Renal pelvis (tissue), 4 donors: ENCODE measurements around the gene MRPL28. TPM values are rescaled to one million over a fixed set of nuclear protein-coding genes. Genes with fewer than 3 reads are reported as not detected.
A peak's percentile ranks its signal among the peaks of the same experiment; 100 is the strongest.
"Not testable (repeated sequence)": the region's sequence is repeated elsewhere in the genome, so short reads cannot be mapped to it uniquely, and the experiment has no call there.

Source experiments
- DNase-seq: peaks from one replicate; pipeline ENCODE4 v3.0.0-alpha.2; 2013
- polyA plus RNA-seq, 3 donors: library from polyadenylated mRNA; unstranded; fragments of 120-200 nt; gene quantifications; one replicate each; pipeline ENCODE4 v1.2.1, GENCODE V29; 2013; ENCODE audit not compliant: insufficient read length in 3 of 3

The MRPL28 gene
- polyA plus RNA-seq, 3 donors = 66.6 to 94.3 (median 88.1) TPM

DNA sequence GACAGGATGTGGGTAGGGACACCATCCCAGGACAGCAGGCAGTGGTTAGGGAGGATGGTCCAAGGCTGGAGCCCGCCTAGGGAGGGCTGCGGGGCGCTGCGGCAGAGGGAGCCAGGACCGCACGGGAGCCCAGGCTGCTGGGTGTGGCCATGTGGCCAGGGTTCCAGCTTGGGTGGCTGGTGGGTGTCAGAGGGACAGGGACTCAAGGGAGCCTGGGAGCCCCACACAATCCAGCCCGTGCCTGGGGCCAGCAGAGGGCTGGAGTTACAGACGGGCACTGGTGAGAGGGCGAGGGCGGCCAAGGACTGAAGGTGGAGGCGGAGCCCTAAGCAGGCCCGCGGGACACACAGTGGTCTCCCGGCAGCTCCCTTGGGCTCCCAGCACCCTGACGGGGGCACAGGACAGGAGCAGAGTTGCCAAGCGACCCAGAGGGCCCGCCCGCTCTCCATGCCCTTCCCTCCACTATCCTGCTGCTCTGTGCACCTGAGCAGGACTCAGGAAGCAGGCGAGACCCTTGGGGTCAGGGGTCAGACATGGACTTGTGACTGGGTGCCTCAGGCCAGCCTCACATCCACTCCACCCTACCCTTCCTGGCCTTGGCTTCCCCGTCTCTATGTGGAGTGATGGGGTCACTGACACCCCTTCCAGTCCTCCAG is 7.1 kb downstream of the MRPL28 start:
- DNase-seq = no peak

DNA sequence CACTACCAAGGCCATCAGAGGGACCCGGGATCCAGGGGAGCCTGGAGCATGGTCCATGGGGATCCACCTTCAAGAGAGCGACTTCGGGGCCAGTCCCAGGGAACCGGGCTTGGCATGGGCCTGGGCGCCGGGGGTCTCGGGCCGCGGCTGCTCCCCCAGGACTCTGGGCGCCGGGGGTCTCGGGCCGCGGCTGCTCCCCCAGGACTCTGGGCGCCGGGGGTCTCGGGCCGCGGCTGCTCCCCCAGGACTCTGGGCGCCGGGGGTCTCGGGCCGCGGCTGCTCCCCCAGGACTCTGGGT is 7.7 kb downstream of the MRPL28 start:
- DNase-seq = not testable (repeated sequence)

DNA sequence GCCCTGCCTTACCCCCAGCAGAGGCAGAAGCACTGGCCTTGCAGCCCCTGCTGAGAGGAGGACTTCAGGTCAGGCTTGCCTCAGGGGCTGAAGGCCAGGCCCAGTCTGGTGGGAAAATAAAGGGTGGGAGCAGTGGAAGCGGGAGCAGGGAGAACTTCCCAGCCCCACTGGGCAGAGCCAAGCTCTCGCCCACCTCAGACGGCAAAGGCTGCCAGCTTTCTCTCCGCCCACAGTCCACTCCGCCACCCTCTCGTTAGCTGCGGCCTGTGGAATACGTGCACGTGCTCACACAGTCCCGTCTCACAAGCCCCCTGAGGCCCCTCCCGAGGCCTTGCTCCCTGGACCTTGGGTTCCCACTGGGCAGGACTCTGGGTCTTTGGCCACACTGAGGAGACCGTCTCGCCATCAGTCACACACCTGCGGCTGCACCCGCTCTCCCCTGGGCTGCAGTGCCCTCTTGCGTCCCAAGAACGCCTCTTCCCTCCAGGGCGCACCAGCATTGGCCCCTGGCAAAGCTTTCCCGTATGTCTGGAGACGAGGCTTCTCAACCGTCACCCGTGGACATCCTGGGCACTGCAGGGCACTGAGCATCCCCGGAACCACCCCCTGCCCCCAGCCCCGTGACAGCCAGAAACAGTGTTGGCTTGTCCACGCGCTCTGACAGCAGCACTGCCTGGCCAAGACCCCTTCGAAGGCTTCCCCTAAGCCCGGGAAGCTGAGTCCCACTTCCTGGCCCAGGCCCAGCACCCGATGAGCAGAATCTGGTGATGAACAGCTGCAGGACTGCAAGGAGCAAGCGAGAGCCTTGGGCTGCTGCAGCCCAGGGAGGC is 8.3 kb downstream of the MRPL28 start:
- DNase-seq = no peak

DNA sequence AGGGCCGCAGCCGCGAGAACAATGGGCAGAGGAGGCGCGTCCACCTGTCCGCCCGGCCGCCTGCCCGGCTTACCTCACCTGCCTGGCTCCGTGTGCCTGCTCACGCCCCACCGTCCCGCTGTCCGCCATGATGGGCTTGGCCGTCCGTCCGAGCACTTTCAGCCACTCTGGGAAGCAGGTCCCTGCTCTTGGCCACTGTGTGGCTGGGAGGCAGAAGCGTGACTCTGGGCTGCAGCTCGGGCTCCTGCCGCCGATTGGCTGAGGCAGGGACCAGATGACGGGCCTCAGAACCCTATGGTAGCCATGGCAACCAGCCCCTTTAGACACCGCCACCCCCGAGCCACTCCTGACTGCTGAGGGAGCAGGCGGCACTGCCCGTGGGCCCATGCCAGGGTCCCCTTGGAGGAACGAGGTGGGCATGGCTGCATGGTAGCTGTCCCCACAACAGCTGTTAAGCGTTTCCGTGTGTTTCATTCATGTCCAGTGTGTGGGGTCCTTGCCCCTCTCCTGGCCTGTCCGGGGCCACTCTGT is 8.9 kb downstream of the MRPL28 start:
- DNase-seq = no peak

DNA sequence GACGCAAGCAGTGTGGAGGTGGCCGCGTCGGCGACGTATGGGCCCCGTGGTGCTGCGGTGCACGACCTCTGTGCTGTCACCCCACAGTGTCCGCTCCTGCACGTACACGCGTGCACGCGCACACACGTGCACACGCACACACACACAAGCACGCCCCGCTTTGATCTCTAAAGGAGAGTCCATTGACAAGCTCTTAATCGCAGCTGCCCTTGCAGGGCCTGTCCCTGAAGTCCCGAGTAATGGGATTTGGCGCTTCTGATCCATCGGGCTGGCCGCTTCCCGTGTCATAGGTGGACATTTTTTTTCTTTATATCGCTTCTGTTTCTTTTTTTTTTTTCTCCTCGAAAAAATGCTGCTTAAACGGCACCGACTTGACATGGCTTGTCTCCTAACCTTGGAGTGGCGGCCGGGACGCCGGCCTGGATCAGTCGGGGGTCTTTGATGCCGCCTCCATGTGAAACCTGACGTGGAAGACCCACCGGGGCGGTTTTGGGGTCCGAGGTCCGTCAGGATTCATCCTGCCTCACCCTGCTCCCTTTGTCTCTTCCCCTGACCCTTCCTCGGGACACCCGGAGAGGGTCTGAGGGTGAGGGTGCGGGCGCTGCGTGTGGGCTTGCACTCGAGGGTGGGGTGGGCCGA is 9.5 kb downstream of the MRPL28 start:
- DNase-seq = no peak

DNA sequence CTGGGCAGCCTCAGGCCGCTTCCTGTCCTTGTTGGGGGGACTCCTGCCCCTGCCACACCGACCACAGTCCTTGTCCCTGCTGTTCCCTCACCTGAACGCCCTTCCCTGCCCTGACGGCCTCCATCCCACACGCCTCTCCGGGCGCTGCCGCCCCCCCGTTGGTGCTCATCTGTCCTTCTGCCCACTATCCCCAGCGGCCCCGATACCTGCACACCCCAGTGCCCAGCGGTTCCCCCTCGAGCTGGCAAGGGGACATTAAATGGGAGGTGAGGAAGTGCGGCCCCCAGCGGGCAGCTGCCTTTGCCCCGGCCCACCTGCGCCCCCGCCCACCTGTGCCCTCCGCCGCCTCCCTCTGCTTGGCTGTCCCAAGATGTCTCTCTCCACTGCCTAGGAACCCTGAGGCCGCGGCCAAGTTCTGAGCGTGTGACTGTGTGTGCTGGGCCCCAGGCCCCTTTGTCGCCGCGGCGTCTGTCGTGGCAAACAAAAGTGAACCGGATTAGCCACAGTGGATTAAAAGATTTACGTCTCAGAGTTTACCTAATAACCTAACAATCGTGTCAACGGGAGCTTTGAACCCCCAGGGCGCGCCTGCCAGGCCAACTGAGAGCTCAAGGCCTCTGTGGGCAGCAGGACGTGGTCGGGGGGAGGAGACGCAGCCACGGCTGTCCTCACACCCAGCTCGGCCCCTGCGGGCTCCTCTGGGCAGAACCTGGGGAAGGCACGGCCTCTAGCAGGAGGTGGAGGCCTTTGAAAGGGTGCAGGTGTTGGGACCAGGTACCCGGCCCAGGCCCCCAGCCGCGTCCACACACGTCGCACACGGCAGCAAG is 10.3 kb downstream of the MRPL28 start:
- DNase-seq = no peak

DNA sequence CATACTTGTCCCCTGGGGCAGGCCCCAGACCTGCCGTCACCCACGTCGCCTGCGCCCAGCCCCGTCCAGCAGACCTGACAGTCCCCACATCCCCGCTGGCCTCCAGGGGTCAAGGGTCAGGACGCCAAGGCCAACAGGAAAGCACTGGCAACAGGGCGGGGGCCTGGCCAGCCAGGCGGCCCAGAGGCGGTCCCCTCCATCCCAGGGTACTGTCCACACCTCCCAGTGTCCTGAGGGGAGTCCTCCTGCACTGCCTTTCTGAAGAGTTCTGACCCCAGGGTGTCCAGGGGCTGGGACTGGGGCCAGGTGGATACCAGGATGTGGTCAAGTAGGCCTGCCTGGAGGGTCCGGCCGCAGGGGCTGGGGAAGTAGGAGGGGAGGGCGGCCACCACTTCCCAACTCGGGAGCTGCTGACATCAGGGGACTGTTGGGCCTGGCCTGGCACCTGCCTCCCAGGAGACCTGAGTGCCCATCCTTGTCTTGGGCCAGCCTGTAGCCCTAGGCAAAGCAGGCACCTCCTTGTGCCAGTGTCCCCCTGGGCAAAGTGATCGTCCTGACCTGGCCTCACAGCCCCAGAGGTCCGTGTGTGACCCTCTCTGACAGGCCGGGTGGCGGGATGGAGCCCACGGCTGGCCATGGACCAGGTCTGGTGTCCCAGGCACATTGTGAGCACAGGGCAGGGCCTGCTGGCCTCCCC is 11.1 kb downstream of the MRPL28 start:
- no peak for DNase-seq

DNA sequence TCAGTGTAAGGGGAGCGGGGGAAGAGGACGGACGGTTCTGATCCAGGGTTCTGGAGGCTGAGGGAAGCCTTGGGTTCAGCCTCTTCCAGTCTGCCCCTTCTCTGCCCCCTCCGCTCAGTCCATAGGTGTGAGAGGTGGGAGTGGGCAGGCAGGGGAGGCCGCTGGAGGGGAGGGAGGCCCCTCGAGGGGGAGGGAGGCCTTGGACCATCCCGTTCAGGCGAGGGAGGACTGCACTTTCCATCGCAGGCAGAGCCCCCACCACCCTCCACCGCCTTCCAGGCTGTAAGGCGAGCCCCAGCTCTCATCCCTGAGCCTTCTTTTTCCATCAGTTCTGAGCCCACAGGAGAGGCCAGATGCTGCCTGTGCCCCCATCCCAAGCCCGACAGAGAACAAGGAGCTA is 13.6 kb downstream of the MRPL28 start:
- no peak for DNase-seq

DNA sequence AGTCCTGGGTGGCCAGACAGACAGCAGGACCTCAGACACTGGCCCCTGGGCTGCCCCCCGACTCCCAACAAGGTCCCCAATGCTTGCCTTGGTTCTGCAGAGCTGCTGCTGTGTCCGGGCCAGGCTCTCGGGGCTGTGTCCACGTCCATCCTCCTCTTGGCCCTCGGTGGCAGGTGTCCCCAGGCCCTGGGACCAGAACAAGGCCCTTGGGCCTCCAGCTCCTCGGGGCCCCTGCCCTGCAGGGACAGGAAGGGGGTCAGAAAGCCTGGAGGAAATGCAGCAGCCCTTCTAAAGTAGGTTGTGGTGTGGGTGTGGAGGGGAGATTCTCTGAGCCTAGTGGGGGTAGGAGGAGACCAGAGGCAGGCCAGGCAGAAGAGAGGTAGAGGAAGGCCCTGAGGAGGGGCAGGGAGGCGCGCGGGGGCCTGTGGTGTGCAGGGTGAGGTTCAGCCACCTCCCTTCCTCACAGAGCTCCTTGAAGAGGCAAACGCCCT is 15.3 kb downstream of the MRPL28 start:
- DNase-seq = no peak

DNA sequence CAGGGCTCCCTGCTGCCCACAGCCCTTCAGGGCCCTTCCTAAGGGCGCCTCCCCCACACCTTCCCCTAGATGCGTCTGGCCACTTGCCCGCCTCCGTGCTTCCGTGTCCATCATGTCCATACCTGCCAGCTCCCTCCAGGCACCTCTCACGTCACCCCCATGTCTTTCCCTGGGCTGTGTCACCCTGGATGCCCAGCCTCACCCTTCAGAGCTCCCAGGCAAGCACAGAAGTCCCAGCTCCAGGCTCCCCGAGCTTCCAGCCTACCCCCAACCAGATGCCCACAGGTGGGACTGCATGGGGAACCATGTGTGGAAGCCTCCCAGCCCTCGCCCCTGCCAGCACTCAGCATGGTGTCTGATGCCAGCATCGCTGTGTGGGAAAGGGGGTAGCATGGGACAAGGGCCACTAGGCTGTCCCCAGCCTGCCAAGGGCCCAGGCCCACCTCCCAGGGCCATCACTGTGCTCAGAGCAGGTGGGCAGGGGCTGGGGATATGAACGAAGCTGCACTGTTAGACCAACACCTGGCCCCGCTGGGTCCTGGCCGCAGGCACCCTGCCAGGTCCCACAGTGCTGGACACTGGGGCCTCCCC is 16.0 kb downstream of the MRPL28 start:
- DNase-seq = no peak

DNA sequence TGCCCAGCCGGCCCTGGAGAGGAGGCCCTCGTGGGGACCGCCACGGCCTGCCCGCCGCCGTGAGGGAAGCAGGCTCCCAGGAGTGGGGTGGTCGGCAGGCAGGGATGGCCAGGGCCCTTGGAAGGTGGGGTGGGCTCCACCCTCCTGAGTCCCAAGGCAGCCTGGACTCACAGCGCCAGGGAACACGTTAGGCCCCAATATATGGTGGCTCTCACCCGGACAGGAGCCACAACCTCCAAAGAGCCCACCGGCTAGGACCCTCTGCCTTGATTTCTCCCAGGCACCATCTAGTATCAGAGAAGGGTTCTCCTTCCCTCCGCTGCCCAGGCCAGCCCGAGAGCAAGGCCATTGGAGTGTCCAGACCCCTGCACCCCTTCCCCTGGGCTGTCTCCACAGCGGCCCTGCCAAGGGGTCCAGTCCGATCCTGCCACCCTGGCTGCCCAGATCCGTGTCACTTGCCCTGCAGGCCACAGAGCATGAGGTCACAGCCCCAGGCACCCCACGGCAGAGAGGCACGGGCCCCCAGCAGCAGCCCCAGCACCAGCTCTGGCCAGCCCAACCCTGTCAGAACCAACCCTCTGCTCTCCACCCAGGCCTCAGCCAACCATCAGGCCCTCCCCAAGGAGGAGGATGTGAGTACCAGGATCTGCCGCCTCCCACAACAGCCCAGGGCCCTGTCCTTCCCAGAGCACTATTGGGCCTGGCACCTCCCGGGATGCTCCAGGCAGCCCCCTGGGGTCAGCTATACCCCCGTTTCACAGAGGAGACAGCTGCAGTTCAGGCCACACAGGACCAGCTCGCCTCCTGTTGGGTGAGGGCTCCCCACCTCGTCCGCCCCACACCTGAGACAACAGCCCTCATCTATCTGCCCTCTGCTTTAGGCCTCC is 16.7 kb downstream of the MRPL28 start:
- DNase-seq = no peak

DNA sequence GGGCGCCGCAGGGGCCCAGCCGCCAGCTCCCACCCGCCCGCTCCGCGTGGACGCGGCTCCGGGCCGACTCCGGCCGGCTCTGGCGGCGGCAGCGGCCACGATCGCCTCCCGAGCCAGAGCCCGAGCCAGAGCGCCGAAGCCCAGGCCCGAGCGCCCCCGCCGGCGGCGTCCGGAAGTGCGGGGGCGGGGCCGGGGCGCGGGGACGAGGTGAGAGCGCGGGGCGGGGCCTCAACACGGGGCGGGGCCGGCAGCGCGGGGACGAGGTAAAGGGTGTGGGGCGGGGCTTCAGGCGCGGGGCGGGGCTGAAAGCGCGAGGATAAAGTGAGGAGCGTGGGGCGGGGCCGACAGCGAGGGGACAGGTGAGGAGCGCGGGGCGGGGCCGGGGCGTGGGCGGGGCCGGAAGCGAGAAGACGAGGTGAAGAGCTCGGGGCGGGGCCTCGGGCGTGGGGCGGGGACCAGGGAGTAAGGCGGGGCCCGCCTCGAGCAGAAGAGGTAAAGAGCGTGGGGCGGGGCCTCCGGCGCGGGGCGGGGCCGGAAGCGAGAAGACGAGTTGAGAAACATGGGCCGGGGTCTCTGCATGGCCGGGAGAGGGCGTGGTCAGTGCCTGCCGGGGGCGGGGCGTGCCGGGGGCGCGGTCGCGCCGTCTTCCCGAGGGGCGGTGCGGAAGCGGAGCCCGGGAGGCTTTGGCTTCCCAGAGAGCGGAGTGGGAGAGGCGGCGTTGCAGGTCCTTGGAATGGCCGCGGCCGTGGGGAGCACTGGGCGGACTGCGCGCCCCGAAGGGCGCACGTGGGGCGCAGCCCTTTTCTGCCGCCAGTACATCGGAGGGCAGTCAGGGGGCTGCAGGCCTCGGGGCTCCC is 17.6 kb downstream of the MRPL28 start, which contains the start of gene AXIN1:
Gene AXIN1 (minus strand): TSS at position 177 of the 857 bp plus-strand sequence. CDS start 5,698 bp downstream, outside the sequence.
- peak; percentile 96 for DNase-seq

DNA sequence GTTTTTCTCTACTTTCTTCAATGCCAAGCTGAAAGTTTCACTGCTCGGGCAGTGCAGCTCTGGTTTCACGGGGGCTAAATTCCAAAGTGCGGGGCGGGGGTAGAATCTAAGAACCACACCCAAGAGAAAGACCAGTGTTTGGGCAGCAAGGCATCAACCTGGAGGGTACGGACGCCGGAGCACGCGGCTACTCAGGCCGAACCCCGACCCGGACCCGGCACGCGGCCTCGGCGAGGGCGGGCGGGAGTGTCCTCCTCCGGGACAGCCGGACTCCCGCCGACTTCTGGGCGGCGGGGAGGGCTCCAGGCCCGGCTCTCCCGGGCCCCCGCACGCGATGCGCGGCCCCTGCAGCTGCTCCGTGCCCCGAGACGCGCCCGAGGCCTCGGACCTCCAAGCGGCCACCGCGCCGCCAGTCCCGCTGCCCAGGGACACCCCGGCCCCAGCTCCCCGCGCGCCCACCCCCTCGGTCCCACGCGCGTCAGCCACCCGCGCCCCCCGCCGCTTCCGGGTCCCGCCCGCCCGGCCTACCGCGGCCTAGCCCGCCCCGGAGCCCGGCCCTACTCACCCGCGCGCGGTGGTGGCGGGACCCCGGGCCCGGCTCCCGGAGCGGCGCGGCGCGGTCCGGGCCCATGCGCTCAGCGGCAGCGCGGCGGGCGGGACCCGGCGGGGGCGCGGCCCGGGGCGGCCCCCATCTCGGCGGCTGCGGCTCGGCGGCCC is 18.4 kb downstream of the MRPL28 start:
- DNase-seq = no peak

DNA sequence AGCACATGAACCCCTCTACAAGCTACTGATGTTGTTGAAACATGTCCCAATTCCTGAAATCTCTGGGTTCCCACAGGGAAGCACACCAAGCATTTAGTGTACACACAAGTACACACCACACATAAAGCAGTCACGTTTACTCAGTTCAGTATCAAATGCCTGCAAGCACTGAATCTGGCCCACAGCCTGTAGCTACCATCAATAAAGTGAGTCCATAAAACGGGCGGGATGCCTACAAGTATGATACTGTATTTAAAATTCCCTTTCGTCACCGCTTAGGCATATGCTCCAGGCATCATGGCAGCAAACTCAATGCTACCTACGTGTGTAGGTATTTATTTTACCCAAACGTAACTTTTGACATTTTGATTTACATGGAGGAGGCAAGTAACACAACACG is 20.1 kb downstream of the MRPL28 start:
- DNase-seq = no peak

DNA sequence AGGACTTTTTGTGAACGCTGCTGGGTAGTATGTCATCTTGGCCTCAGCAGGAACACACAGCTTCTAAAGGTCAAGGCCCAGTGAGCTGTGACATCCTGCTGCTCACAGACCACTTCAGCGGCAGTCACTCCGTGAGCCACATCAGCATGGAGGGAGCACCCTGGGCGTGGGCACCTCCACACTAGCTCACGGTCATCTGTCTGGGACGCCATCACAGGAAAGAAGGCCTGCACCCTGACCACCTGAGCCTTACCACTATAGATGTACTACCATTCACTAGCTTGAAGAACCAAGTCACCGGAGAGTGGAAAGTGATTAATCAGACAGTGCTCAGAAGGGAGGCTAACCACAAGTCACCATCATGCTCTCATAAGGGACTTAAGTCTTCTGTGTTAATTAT is 21.1 kb downstream of the MRPL28 start:
- no peak for DNase-seq

DNA sequence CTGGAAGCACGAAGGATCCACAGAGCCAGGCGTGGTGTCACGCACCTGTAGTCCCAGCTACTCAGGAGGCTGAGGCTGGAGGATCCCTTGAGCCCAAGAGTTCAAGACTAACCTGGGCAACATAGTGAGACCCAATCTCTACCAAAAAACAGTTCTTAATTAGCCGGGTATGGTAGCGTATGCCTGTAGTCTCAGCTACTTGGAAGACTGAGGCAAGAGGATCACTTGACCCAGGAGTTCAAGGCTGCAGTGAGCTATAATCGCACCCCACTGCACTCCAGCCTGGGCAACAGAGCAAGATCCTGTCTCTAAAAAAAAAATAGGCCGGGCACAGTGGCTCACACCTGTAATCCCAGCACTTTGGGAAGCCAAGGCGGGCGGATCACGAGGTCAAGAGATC is 21.8 kb downstream of the MRPL28 start:
- DNase-seq = not testable (repeated sequence)

DNA sequence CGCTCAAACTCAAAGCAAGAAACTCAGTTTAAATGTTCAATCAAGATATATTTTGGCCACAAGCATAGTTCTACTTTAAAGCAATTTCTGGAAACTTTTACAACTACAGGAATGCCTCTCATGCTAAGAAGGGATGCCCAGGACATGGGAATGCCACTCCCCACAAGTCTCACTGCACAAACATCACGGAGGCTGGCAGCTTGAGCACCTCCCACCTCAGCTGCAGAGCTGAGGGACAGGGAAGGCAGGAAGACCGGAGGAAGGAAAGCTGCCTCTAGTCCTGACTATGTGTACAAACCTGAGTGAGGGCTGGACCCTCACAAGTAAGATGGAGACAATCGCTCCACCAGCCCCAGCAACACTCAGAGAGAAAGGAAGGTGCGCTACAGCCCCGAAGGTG is 23.1 kb downstream of the MRPL28 start:
- no peak for DNase-seq

DNA sequence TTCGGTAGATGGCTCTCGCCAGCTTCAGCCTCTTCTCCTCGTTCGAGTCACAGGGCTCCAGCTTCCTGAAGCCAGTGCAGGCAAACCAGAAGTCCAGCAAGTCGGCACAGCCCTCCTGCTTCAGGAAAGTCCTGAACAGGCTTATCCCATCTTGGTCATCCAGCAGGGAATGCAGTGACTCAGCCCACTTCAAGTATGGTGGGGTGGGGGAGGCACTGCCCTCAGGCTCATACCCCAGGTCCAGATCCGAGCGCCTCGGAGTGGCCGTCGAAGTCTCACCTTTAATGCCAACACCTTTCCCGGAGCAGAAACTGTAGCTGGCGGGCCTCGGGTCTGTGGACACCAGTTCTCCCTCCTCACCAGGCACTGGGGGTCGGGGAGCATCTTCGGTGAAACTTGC is 23.8 kb downstream of the MRPL28 start:
- DNase-seq = no peak
